ENCODE measurements around the gene RNU1-1. TPM values are rescaled to one million over a fixed set of nuclear protein-coding genes. Genes with fewer than 3 reads are reported as not detected.
"Not testable (repeated sequence)": the region's sequence is repeated elsewhere in the genome, so short reads cannot be mapped to it uniquely, and the experiment has no call there.

RNU1-1 gene
- total and polyA plus RNA-seq, 9 of the 15 experiments (the other 6 are each of a cell fraction or from before 2014, with no cell fraction given) = under 0.01 to 32,823 (median 2,538) TPM; not detected in 4

DNA sequence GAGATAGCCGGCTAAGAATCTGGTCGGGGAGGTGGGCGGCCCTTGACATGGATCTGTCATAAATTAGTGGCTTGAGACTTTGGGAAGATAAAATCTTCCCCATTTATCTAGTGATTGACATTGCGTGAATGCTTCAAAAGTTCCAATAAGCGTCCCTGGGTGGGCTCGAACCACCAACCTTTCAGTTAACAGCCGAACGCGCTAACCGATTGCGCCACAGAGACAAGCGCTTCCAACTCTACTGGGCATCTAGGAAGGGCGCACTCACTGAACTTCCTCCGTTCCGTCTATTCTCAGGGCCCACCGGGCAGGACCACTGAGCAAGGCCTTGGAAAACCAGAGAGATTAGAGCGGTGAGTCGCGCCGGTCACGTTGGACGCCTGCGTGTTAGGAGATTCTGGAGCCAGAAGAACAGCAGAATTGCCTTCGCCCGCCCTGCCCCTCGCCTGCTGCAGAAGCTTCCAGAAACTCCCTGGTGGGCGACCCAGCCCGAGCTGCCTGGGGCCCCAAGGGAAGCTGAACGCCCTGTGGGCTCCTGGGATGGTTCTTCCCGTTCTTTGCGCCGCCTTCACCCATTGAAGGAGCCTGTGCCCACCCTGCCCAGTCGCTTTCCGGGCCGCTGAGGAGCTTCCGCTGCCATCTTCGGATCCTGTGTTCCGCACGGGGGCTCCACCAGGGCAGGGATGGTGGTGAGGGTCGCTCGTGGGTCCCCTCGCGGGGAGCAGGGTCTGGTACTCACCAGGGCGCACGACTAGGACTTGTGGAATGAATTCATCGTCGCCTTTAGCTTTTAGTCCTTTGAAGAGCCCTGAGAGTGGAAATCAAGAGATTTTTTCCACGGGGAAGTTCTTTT is 6.6 kb upstream of the RNU1-1 start:
- H2AFZ ChIP-seq (ENCODE audit: low read depth, low read length); H4K20me1 ChIP-seq (replicated peaks; ENCODE audit: control insufficient read depth, insufficient read depth, low read length); H3K4me2 ChIP-seq (ENCODE audit: insufficient read depth, low read length); CTCF ChIA-PET (ENCODE audit: low intra/inter-chr PET ratio); ATAC-seq; DNase-seq (ENCODE audit: extremely low read depth in 1 of 4, low spot score in 3 of 4); FAIRE-seq; H3K9ac ChIP-seq (ENCODE audit: insufficient read depth in 1 of 2, low read depth in 2 of 2, low read length in 2 of 2); POLR2A ChIA-PET; H3K4me3 ChIP-seq; H3K27me3 ChIP-seq (ENCODE audit: control insufficient read depth in 2 of 2, insufficient read depth in 2 of 2, low read length in 2 of 2); H3K36me3 ChIP-seq (ENCODE audit: control insufficient read depth, insufficient read depth, low read length); H3K9me1 ChIP-seq (ENCODE audit: control insufficient read depth, insufficient read depth, low read length); H3K79me2 ChIP-seq (ENCODE audit: control insufficient read depth, insufficient read depth, low read length); BruUV-seq (replicated peaks); intact Hi-C loops (cut with micrococcal nuclease); H3K9me3 ChIP-seq (replicated peaks; ENCODE audit: control insufficient read depth, insufficient read depth, low read depth, low read length); H3K27ac ChIP-seq (ENCODE audit: extremely low read depth, low read depth, low read length): not testable (repeated sequence)
- peaks cover 8 to 13% of the 10 kb centered on the region in 2 experiments for H3K4me1 ChIP-seq (replicated peaks in 1 of 2; ENCODE audit: control insufficient read depth in 2 of 2, insufficient read depth in 2 of 2, low read length in 2 of 2)
- 80% methylated on average over 48 of the region's 48 CpGs for WGBS (ENCODE audit: insufficient coverage, low coverage, missing lambda C conversion rate)
- in situ Hi-C loops (cut with MboI) = loop anchor here (25.0 kb wide), 1 partner anchor 92 kb away; the partner anchor contains the start of gene NBPF1

- H3K4me3 ChIP-seq; H3K9me3 ChIP-seq (replicated peaks; ENCODE audit: control insufficient read depth, insufficient read depth, low read depth, low read length); CTCF ChIA-PET (ENCODE audit: low intra/inter-chr PET ratio); H3K36me3 ChIP-seq (ENCODE audit: control insufficient read depth, insufficient read depth, low read length); H3K9me1 ChIP-seq (ENCODE audit: control insufficient read depth, insufficient read depth, low read length); H2AFZ ChIP-seq (ENCODE audit: low read depth, low read length); H4K20me1 ChIP-seq (replicated peaks; ENCODE audit: control insufficient read depth, insufficient read depth, low read length); FAIRE-seq; BruUV-seq (replicated peaks); POLR2A ChIA-PET; H3K9ac ChIP-seq (ENCODE audit: insufficient read depth in 1 of 2, low read depth in 2 of 2, low read length in 2 of 2); H3K27me3 ChIP-seq (ENCODE audit: control insufficient read depth in 2 of 2, insufficient read depth in 2 of 2, low read length in 2 of 2); H3K79me2 ChIP-seq (ENCODE audit: control insufficient read depth, insufficient read depth, low read length); H3K27ac ChIP-seq (ENCODE audit: extremely low read depth, low read depth, low read length): not testable (repeated sequence)
- in situ Hi-C loops (cut with MboI) = loop anchor here (25.0 kb wide), 1 partner anchor 93 kb away; the partner anchor contains the start of gene NBPF1
- peak overlapping the region; percentile 59 for H3K4me2 ChIP-seq (ENCODE audit: insufficient read depth, low read length)
- WGBS (ENCODE audit: insufficient coverage, low coverage, missing lambda C conversion rate) = 0% methylated on average over 6 of the region's 6 CpGs
- intact Hi-C loops (cut with micrococcal nuclease) = loop anchor here (5.0 kb wide), 1 partner anchor 93 kb away; the partner anchor contains the start of gene NBPF1
- H3K4me1 ChIP-seq (replicated peaks in 1 of 2; ENCODE audit: control insufficient read depth in 2 of 2, insufficient read depth in 2 of 2, low read length in 2 of 2) = peaks cover 8 to 13% of the 10 kb centered on the region in 2 experiments
- DNase-seq (ENCODE audit: extremely low read depth in 1 of 4, low spot score in 3 of 4) = peak in 2 of 4 experiments; percentile 52 to 76
- peak; percentile 76 for ATAC-seq
- TF ChIP-seq, protein P1, sequence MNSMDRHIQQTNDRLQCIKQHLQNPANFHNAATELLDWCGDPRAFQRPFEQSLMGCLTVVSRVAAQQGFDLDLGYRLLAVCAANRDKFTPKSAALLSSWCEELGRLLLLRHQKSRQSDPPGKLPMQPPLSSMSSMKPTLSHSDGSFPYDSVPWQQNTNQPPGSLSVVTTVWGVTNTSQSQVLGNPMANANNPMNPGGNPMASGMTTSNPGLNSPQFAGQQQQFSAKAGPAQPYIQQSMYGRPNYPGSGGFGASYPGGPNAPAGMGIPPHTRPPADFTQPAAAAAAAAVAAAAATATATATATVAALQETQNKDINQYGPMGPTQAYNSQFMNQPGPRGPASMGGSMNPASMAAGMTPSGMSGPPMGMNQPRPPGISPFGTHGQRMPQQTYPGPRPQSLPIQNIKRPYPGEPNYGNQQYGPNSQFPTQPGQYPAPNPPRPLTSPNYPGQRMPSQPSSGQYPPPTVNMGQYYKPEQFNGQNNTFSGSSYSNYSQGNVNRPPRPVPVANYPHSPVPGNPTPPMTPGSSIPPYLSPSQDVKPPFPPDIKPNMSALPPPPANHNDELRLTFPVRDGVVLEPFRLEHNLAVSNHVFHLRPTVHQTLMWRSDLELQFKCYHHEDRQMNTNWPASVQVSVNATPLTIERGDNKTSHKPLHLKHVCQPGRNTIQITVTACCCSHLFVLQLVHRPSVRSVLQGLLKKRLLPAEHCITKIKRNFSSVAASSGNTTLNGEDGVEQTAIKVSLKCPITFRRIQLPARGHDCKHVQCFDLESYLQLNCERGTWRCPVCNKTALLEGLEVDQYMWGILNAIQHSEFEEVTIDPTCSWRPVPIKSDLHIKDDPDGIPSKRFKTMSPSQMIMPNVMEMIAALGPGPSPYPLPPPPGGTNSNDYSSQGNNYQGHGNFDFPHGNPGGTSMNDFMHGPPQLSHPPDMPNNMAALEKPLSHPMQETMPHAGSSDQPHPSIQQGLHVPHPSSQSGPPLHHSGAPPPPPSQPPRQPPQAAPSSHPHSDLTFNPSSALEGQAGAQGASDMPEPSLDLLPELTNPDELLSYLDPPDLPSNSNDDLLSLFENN (IDR thresholded peaks at IDR 0.05; ENCODE audit: low read depth in 2 of 2, low read length in 2 of 2) = peak in 1 of 2 experiments; percentile 94; a peak in 2 of 4 replicates
- TF ChIP-seq, protein P2, sequence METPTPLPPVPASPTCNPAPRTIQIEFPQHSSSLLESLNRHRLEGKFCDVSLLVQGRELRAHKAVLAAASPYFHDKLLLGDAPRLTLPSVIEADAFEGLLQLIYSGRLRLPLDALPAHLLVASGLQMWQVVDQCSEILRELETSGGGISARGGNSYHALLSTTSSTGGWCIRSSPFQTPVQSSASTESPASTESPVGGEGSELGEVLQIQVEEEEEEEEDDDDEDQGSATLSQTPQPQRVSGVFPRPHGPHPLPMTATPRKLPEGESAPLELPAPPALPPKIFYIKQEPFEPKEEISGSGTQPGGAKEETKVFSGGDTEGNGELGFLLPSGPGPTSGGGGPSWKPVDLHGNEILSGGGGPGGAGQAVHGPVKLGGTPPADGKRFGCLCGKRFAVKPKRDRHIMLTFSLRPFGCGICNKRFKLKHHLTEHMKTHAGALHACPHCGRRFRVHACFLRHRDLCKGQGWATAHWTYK (CRISPR knock-in tag; IDR thresholded peaks at IDR 0.05) = peak; percentile 59; the same call in 1 of the 2 replicates
- TF ChIP-seq ETV1 (tag; conservative IDR thresholded peaks at IDR 0.05; ENCODE audit: low read depth) = peak; percentile 46; the same call in 1 of the 2 replicates
- peak; percentile 86 for TF ChIP-seq NFIC (IDR thresholded peaks at IDR 0.05)
- 0 out of 2 replicates have a peak, but pooled peaks have one; percentile 49 for TF ChIP-seq CREB1 (IDR thresholded peaks at IDR 0.05)
- TF ChIP-seq CREB1 (CRISPR knock-in tag; IDR thresholded peaks at IDR 0.05) = peak; percentile 75
- TF ChIP-seq MXI1 (IDR thresholded peaks at IDR 0.05; ENCODE audit: low read depth, low read length) = 0 out of 2 replicates have a peak, but pooled peaks have one; percentile 29
Measured at GRCh38 chr1:16519255-16519951, 5.3 kb upstream of the RNU1-1 start.
